Epithelial cell of esophagus (primary cell): ENCODE measurements around the gene EVA1C.
A peak's percentile ranks its signal among the peaks of the same experiment; 100 is the strongest.

Experiments used
- DNase-seq: peaks from one replicate; pipeline ENCODE4 v3.0.0; 2010; ENCODE audit warnings: low read depth
- H3K4me3 ChIP-seq: 2 replicates; pipeline ENCODE4 v1.5.1; 2011; ENCODE audit warnings: mild to moderate bottlenecking, low read length, control low read depth
- CTCF ChIP-seq: IDR thresholded peaks from 2 replicates; pipeline ENCODE4 v1.5.1; 2011; ENCODE audit warnings: low read depth, mild to moderate bottlenecking, low read length, control low read depth, inconsistent platforms; ENCODE audit not compliant: insufficient read depth; ENCODE audit errors: missing control alignments

EVA1C gene

DNA sequence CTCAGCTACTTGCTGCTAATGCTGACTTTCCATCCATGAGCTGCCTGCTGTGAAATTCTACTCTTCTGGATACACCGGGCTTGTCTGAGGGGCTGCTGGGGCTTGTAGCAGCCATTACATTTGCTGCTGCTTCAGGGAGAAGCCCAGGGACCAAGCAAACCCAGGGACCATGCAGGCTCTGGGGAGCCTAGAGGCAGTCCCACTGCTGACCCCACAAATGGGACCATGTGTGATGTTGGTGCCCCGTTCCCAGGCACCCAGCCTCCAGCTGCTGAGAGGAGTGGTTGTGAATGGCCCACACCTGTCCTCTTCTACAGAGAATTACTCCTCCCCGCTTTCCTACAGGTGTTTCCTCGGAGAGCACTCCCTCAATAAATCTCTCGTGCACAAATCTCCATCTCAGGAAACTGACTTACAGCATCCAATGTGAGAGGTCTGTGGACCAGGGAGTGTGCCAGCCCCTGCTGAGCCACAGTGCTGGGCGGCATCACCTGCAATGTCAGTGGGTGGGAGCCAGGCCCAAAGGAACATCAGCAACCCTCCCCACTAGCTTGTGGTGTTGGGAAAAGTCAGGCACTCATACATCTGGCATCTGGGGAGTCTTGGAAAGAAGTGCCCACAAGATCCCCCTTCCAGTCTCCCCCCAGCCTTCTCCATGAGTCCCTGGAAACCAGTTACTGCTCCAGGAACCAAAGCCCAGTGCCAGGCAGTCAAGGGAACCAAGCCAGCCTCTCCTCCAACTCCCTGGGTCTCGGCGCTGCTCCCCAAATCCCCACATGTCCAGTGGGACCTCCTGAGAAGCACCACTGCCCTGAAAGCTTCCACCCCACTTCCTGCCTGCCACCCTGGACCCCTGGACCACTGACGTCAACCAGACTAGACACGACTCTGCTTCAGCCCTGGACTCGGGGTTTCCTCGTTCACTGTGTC lies 107.7 kb downstream of the EVA1C start:
- DNase-seq, result no peak
- H3K4me3 ChIP-seq, result no peak overlapping the region
- no peak for TF ChIP-seq CTCF

DNA sequence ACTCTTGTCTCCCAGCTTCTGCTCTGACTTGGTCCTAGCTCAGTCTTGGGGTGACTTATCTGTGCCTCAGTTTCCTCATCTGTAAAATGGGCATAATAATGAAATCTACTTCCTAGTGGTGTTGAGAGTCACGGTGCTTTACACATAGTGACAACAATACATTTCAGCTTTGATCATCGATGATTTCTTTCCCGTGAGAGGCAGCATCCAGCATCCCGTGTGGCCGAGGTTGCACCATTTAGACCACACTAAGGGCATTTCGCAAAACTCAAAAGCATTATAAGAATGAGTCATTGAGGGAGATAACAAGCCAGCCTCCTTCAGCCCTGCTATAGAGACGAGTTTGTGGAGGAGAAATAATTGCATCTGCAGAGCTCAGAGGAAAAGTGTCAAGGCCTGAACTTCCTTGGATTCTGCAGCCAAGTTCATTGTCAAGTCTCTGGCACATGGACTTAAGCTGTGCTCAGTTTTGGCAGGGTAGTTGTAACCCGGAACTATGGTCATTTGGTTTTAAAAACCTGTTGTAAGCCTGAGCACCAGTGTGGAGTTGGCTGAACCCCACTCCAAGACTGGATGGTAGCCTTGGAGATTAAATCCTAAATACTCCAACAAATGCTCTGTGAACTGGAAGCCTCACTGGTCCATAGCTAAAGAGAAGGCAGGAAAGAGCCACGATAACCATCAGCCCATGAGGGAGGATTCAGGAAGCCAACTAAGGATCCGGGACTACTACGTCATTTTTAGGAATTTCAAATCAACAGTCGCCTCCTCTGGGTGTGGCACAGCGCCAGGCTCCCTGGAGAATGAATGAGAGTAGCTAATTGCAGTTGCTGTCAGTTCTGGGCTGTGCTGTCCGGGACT lies 108.6 kb downstream of the EVA1C start:
- no peak for TF ChIP-seq CTCF
- DNase-seq, result peak; percentile 74
- no peak overlapping the region for H3K4me3 ChIP-seq

- no peak overlapping the region for H3K4me3 ChIP-seq
- TF ChIP-seq CTCF, result no peak
- no peak for DNase-seq
Observed at GRCh38 chr21:32521736-32522355, 109.3 kb downstream of the EVA1C start.

DNA sequence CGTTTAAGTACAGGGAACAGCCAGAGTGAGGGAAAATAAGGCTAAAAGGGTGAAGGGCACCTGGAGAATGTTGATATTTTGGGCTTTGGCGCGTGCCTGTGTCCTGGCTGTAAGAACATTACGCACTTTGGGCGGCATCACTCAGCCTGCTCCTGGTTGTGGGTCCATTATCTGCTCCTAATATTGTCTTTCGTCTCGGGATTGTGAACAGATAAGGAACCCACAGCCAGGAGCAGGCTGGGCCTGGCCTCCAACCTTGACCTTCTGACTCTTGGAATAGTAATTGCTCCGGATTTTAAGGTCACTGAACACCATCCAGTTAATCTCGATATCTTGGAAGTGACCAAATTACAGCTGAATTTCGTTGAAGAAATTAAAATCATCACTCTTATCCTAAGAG lies 111.0 kb downstream of the EVA1C start:
- H3K4me3 ChIP-seq, result no peak overlapping the region

DNA sequence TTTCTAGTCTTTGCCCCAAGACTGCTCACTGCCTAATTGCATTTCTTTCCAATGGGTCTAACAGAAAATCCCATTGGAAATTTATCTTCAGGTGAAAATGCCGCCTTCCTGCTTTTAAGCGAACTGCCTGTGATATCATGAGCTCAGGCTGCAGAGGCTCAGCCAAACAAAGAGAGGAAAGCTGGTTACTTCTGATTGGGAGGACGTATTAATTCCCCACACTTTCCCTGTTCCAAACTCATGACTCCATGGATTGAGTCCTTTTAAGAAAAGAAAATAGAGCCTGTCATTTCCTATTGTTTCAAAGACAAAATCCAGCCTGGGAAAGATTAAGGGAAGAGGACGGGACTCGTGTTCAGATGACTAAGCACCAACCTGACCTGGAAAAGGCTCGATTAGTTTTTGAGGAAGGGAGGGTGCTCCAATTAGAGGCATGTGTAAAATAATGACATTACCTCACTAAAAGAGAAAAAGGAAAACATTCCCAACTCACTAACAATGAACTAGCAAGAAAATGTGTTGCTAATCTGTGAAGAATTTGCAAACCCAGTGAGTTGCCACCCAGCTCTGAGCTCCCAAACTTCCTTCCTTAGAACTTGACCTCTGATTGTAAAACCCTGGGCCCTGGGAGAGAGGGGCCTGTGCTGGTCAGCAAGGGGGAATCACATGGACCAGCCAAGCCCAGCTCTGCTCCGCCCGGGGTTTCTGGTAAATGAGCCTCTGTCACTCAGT lies 111.6 kb downstream of the EVA1C start:
- TF ChIP-seq CTCF, result no peak
- DNase-seq, result peak; percentile 79
- no peak overlapping the region for H3K4me3 ChIP-seq

More for the DNA sequence above, 111.0 kb downstream of the EVA1C start:
- DNase-seq, result no peak
- no peak for TF ChIP-seq CTCF

- no peak overlapping the region for H3K4me3 ChIP-seq
- no peak for DNase-seq
- TF ChIP-seq CTCF, result no peak
Observed at GRCh38 chr21:32525282-32525681, 112.8 kb downstream of the EVA1C start.
